Measurements from ENCODE around the gene MCM3AP. TPM values are rescaled to one million over a fixed set of nuclear protein-coding genes. Genes with fewer than 3 reads are reported as not detected.

Gene MCM3AP
- total and polyA plus RNA-seq, 9 of the 15 experiments (the other 6 are each of a cell fraction or from before 2014, with no cell fraction given), result 6.5 to 179 (median 69.6) TPM

DNA sequence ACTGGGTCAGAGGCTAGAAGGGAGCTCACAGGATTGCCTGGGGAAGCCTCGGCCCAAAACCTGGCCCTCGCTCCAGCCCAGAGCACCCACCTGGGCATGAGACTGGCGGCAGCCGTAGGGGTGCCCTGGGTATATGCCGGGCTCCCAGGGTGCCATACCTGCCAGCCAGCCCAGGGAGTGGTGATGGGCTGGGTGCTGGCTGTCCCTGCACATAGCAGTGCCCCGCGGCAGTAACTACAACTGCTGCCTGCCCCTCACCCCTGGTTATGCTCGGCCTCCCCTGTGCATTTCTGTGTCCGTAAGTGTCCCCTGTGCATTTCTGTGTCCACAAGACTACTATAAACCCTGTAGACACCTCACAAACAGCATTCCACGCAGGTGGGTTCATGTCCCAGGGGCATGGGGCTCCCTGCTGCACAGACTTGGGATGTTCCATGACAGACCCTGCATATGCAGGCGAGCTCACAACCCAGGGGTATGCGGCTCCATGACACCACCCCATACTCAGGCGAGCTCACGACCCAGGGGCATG is 95.4 kb downstream of the MCM3AP start:
- TF ChIP-seq XRCC3 (IDR thresholded peaks at IDR 0.05) (no peak), HLTF (IDR thresholded peaks at IDR 0.05) (no peak), TAF1 (IDR thresholded peaks at IDR 0.05; ENCODE audit: control insufficient read depth, extremely low read depth, insufficient read depth, low read length, severe bottlenecking) (no peak), POLR2G (IDR thresholded peaks at IDR 0.05; ENCODE audit: low read depth, low read length) (peak; percentile 44; the same call in 1 of the 2 replicates), ZFP36 (IDR thresholded peaks at IDR 0.05; ENCODE audit: low read depth, low read length, partially characterized antibody) (no peak), NRF1 (conservative IDR thresholded peaks at IDR 0.05 in 1 of 2, IDR thresholded peaks at IDR 0.05 in 1 of 2) (no peak), CHD2 (IDR thresholded peaks at IDR 0.05; ENCODE audit: low read depth, low read length) (no peak), CCNT2 (IDR thresholded peaks at IDR 0.05; ENCODE audit: borderline replicate concordance, extremely low read depth, insufficient read length, low read depth, low read length) (no peak)
- intact Hi-C loops (cut with micrococcal nuclease), result loop anchor here (2.0 to 5.0 kb wide), 2 partner anchors 37 kb away; partner anchors contain the start of gene LSS
- POLR2A ChIA-PET, result interaction anchor here (0.6 to 1.0 kb wide), 2 partner anchors 32 to 196 kb away, joined by 3 read pairs; no protein-coding TSS in a partner anchor

More for the DNA sequence above, 95.4 kb downstream of the MCM3AP start:
- ATAC-seq (no peak), DNase-seq (ENCODE audit: extremely low read depth in 1 of 4, low spot score in 3 of 4) (no peak), FAIRE-seq (no peak)
- H3K36me3 ChIP-seq (ENCODE audit: control insufficient read depth, insufficient read depth, low read length), result peaks cover 72% of the 10 kb centered on the region; the same call in 2 of the 3 replicates
- in situ Hi-C loops (cut with MboI), result no loop called here
- H3K9me1 ChIP-seq (ENCODE audit: control insufficient read depth, insufficient read depth, low read length), result no peaks in the 10 kb centered on the region
- CTCF ChIA-PET (ENCODE audit: low intra/inter-chr PET ratio), result no interaction called here
- H2AFZ ChIP-seq (ENCODE audit: low read depth, low read length), result no peak overlapping the region
- H3K4me2 ChIP-seq (ENCODE audit: insufficient read depth, low read length), result no peak overlapping the region
- peak overlapping the region in 1 of 2 experiments; percentile 83; a peak in 2 of 4 replicates for H3K9ac ChIP-seq (ENCODE audit: insufficient read depth in 1 of 2, low read depth in 2 of 2, low read length in 2 of 2)
- H3K27ac ChIP-seq (ENCODE audit: extremely low read depth, low read depth, low read length), result no peak overlapping the region; the same call in 2 of the 3 replicates
- peaks cover 41 to 59% of the 10 kb centered on the region in 2 experiments for H3K4me1 ChIP-seq (replicated peaks in 1 of 2; ENCODE audit: control insufficient read depth in 2 of 2, insufficient read depth in 2 of 2, low read length in 2 of 2)
- H3K4me3 ChIP-seq, result no peak overlapping the region
- no peaks in the 10 kb centered on the region for H3K79me2 ChIP-seq (ENCODE audit: control insufficient read depth, insufficient read depth, low read length)
- WGBS (ENCODE audit: insufficient coverage, low coverage, missing lambda C conversion rate), result 93% methylated on average over 14 of the region's 14 CpGs
- no peaks in the 10 kb centered on the region for H4K20me1 ChIP-seq (replicated peaks; ENCODE audit: control insufficient read depth, insufficient read depth, low read length)
- no peaks in the 10 kb centered on the region for H3K27me3 ChIP-seq (ENCODE audit: control insufficient read depth in 2 of 2, insufficient read depth in 2 of 2, low read length in 2 of 2)
- no TSS peak for BruUV-seq (replicated peaks)
- H3K9me3 ChIP-seq (replicated peaks; ENCODE audit: control insufficient read depth, insufficient read depth, low read depth, low read length), result no peaks in the 10 kb centered on the region

Measured in K562 (cell line).